ENCODE data around the gene TRPV4.

Gene TRPV4

GRCh38 chr12:109773384-109774011 lies 59.7 kb downstream of the TRPV4 start:
- DNase-seq (ENCODE audit: extremely low read depth, low read depth), result no peak
- no peak for TF ChIP-seq CTCF (IDR thresholded peaks at IDR 0.05; ENCODE audit: low read depth, low read length)

- no peak for TF ChIP-seq CTCF (IDR thresholded peaks at IDR 0.05; ENCODE audit: low read depth, low read length)
- no peak for DNase-seq (ENCODE audit: extremely low read depth, low read depth)
Observed at GRCh38 chr12:109772622-109773321, 60.4 kb downstream of the TRPV4 start.

GRCh38 chr12:109771746-109772621 lies 61.2 kb downstream of the TRPV4 start:
- no peak for TF ChIP-seq CTCF (IDR thresholded peaks at IDR 0.05; ENCODE audit: low read depth, low read length)
- DNase-seq (ENCODE audit: extremely low read depth, low read depth), result no peak

GRCh38 chr12:109770861-109771670 lies 62.1 kb downstream of the TRPV4 start:
- no peak for DNase-seq (ENCODE audit: extremely low read depth, low read depth)
- TF ChIP-seq CTCF (IDR thresholded peaks at IDR 0.05; ENCODE audit: low read depth, low read length), result no peak

GRCh38 chr12:109770104-109770860 lies 62.9 kb downstream of the TRPV4 start:
- no peak for TF ChIP-seq CTCF (IDR thresholded peaks at IDR 0.05; ENCODE audit: low read depth, low read length)

GRCh38 chr12:109768901-109769670 lies 64.1 kb downstream of the TRPV4 start:
- DNase-seq (ENCODE audit: extremely low read depth, low read depth), result no peak
- TF ChIP-seq CTCF (IDR thresholded peaks at IDR 0.05; ENCODE audit: low read depth, low read length), result no peak

More at GRCh38 chr12:109770104-109770860, 62.9 kb downstream of the TRPV4 start:
- DNase-seq (ENCODE audit: extremely low read depth, low read depth), result no peak

Measured in AG09319 (cell line).